Pancreas (tissue), 10 donors: ENCODE measurements around the gene VWC2L. TPM values are rescaled to one million over a fixed set of nuclear protein-coding genes. Genes with fewer than 3 reads are reported as not detected.

Experiments
- ATAC-seq, 4 donors: fragments of 200-7000 bp; cut with Tn5 transposase; one replicate each; pipeline versions ENCODE4 v1.8.0 to v1.9.1; 2020; ENCODE audit warnings: mild to moderate bottlenecking in 4 of 4, moderate library complexity in 4 of 4
- DNase-seq, 6 donors: peaks; one replicate each; pipeline ENCODE4 v3.0.0-alpha.2; 2020
- FAIRE-seq: peaks from 2 replicates; lab custom pipeline; 2012; peaks lifted over from hg19 to GRCh38; lab: Jason Lieb, UNC
- H3K27ac ChIP-seq, 4 donors: fragments of 200-600 bp; sonication (generic); 1 replicate in 3 of 4; 2 replicates in 1 of 4; pipeline versions ENCODE4 v1.5.0 to v1.8.0; 2020
- H3K27me3 ChIP-seq, 4 donors: fragments of 200-600 bp; one replicate each; pipeline ENCODE4 v1.8.0; 2021
- H3K36me3 ChIP-seq, 3 donors: fragments of 200-600 bp; sonication (generic) in 1 of 3; one replicate each; pipeline versions ENCODE4 v1.5.0 to v1.8.0; 2020 to 2021
- H3K4me1 ChIP-seq, 3 donors: fragments of 200-600 bp; one replicate each; pipeline ENCODE4 v1.8.0; 2021
- H3K4me3 ChIP-seq, 4 donors: fragments of 200-600 bp; sonication (generic) in 2 of 4; one replicate each; pipeline versions ENCODE4 v1.5.0 to v1.8.0; 2020 to 2021
- H3K9me3 ChIP-seq, 4 donors: fragments of 200-600 bp; one replicate each; pipeline ENCODE4 v1.8.0; 2021
- CTCF ChIP-seq, 4 donors: fragments of 200-600 bp; sonication (generic) in 3 of 4; IDR thresholded peaks; one replicate each; pipeline versions ENCODE4 v1.5.0 to v1.8.0; 2021; ENCODE audit warnings: antibody characterized with exemption in 4 of 4
- WGBS, 2 donors: extraction: QIAGEN DNeasy Blood & Tissue Kit; methylation state at CpG; one replicate each; pipeline ENCODE4 v1.1.7; 2013; 5-methylcytosine and 5-hydroxymethylcytosine counted together
- intact Hi-C, 3 donors: fragments of 100-400 bp; cut with DNase I; formaldehyde crosslinking; loops; one replicate each; pipeline versions ENCODE4 v1.11.1 to v1.14.2; 2022
- polyA plus RNA-seq, 2 donors: library from polyadenylated mRNA; stranded (reverse); fragments of 200-250 nt; gene quantifications; one replicate each; pipeline ENCODE4 v1.2.3, GENCODE V29; 2013
- total RNA-seq, 6 donors: library from RNA; stranded (reverse); fragmentation: NEBNext Ultra II Directional in 4 of 6; extraction: Animal tissue kit (Norgen Biotek cat#: 25700) in 4 of 6; gene quantifications; one replicate each; pipeline versions ENCODE4 v1.2.1 to v1.2.4, GENCODE V29; 2021 to 2023
- donor health status: healthy with polysubstance abuse.
- donor health status: DM: no; HTN: no; CAD: no; lungs with moderate emphysema.
- donor health status: DM: no; HTN: no; CAD: no.
- donor health status: control.
- donor health status: control.
- donor health status: Bipolar disorder and iron deficiency.
- donor health status: DM: yes; HTN: yes; CAD: no.
- donor health status: DM: no; HTN: no; CAD: no.
- donor health status: DM: no; HTN: no; CAD: no.
- donor health status: DM: yes; HTN: yes; CAD: no.

Gene VWC2L
- total and polyA plus RNA-seq, 8 donors = 0.08 to 0.12 (median 0.09) TPM; not detected in 4

- Histone ChIP-seq H3K27me3 (no peaks in the 10 kb centered on the region), H3K36me3 (no peaks in the 10 kb centered on the region), H3K4me3 (no peak overlapping the region), H3K9me3 (no peaks in the 10 kb centered on the region), H3K27ac (no peak overlapping the region), H3K4me1 (no peaks in the 10 kb centered on the region)
- no peak for FAIRE-seq
- WGBS, 2 donors = 54 to 74% methylated on average over 1 of the region's 1 CpG
- no peak for TF ChIP-seq CTCF (IDR thresholded peaks at IDR 0.05)
- intact Hi-C loops = no loop called here
- ATAC-seq = no peak
- no peak for DNase-seq
Measured at GRCh38 chr2:214545898-214546542, 135.2 kb downstream of the VWC2L start.

DNA sequence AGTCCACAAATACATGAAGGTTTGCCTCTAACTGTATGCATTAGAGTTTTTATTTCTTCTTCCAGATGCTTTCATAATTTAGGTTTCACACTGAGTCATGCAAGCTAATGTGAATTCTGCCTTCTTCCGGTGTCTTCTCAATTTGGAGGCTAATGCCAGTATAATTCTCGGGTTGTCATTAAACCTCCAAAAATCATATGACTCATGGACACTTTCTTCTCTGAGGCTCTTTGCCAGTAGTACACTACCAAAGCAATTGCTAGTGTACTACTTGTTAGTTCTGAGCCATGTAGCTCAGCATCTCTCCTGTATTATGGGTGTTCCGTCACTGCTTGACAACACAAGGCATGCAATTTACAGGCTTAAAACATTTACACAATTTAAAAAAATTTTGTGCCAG, 137.1 kb downstream of the VWC2L start:
- no peaks in the 10 kb centered on the region for H3K4me1 ChIP-seq
- ATAC-seq (no peak), FAIRE-seq (no peak), DNase-seq (no peak)
- 44 to 50% methylated on average over 3 of the region's 3 CpGs for WGBS, 2 donors
- intact Hi-C loops = no loop called here
- H3K9me3 ChIP-seq = no peaks in the 10 kb centered on the region
- no peaks in the 10 kb centered on the region for H3K27me3 ChIP-seq
- H3K27ac ChIP-seq = no peak overlapping the region
- no peak for TF ChIP-seq CTCF (IDR thresholded peaks at IDR 0.05)
- no peak overlapping the region for H3K4me3 ChIP-seq
- H3K36me3 ChIP-seq = no peaks in the 10 kb centered on the region

DNA sequence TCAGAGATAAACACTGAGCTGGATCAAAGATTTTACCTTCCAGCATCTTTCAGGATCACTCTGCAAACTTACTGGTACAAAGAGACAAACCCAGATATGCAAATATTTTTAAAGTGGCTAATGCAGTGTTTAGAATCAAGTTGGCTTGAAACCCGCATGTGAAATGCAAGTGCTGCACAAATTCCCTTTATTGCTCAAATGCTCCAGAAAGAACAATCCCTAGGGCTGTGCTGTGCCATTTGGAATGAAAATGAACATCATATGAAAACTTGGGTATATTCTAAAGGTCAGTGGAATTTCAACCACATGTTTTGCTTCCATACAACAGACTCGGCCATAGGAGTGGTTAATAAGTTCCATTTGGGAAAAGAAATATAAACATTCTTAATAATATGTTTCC, 139.1 kb downstream of the VWC2L start:
- no peak overlapping the region for H3K27ac ChIP-seq
- H3K27me3 ChIP-seq = no peaks in the 10 kb centered on the region
- no peak for FAIRE-seq
- TF ChIP-seq CTCF (IDR thresholded peaks at IDR 0.05) = no peak
- no peaks in the 10 kb centered on the region for H3K36me3 ChIP-seq
- H3K9me3 ChIP-seq = no peaks in the 10 kb centered on the region
- 61 to 68% methylated on average over 2 of the region's 2 CpGs for WGBS, 2 donors
- no peak for ATAC-seq
- DNase-seq = no peak
- no peaks in the 10 kb centered on the region for H3K4me1 ChIP-seq
- intact Hi-C loops = no loop called here
- no peak overlapping the region for H3K4me3 ChIP-seq

DNA sequence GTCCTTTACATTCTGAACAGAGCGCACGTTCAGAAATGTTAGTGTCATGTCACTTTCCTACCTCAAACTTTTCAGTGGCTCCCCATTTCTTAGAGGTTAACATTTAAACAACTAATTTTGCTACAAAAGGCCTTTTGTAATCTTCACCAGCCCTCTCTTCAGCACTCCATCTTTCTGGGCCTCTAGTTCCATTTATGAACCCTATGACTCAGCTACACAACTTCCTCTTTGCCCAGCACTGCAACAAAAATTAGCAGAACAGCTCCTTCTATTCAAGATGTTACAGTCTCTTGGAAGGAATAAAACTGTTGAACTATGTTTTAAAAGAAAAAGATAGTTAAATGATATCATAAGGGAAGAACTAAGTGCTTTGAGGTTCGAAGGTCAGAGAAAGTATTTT, 139.9 kb downstream of the VWC2L start:
- WGBS, 2 donors = 71 to 74% methylated on average over 3 of the region's 3 CpGs
- intact Hi-C loops = no loop called here

More for the DNA sequence above, 139.9 kb downstream of the VWC2L start:
- Histone ChIP-seq H3K27ac (no peak overlapping the region), H3K27me3 (no peaks in the 10 kb centered on the region), H3K4me1 (no peaks in the 10 kb centered on the region), H3K36me3 (no peaks in the 10 kb centered on the region), H3K4me3 (no peak overlapping the region), H3K9me3 (no peaks in the 10 kb centered on the region)
- DNase-seq (no peak), FAIRE-seq (no peak), ATAC-seq (no peak)
- TF ChIP-seq CTCF (IDR thresholded peaks at IDR 0.05) = no peak
